NCI-H1105 treated with DMSO at 0.1 percent for 48 hours (cell line): ENCODE data around the gene EBF4.
A peak's percentile ranks its signal among the peaks of the same experiment; 100 is the strongest.
"Not testable (repeated sequence)": the region's sequence is repeated elsewhere in the genome, so short reads cannot be mapped to it uniquely, and the experiment has no call there.

Experiments used
- DNase-seq: peaks from one replicate; lab custom pipeline; 2025; lab: John Stamatoyannopoulos, UW

The EBF4 gene

DNA sequence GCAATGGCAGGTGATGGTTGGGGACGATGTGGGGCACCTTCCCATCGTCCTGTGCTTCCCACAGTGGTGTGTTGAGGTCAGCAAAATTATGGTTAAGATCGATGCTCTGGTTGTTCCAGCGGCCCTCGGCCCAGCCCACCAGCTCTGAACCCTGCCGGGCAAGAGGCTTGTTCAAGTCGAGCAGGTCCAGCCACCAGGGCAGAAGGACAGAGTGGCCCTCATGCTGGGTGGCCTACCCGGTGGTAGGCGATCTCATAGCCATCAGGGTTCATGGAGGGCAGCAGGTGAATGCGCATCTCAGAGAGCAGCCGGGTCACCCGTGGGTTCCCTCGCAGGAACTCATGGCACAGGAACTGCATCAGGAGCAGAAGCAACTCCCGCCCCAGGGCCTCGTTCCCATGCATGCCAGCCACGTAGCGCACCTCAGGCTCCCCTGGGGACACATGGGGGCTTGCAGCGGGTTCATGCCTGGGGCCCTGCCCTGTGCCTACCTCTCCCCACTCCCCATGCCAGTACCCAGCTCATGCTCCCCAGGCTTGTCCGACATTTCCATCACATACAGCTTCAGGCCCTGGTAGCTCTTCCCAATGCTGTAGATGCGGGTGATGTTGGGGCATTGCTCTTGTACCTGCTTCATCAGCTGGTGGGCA lies 103.6 kb downstream of the EBF4 start:
- no peak for DNase-seq

DNA sequence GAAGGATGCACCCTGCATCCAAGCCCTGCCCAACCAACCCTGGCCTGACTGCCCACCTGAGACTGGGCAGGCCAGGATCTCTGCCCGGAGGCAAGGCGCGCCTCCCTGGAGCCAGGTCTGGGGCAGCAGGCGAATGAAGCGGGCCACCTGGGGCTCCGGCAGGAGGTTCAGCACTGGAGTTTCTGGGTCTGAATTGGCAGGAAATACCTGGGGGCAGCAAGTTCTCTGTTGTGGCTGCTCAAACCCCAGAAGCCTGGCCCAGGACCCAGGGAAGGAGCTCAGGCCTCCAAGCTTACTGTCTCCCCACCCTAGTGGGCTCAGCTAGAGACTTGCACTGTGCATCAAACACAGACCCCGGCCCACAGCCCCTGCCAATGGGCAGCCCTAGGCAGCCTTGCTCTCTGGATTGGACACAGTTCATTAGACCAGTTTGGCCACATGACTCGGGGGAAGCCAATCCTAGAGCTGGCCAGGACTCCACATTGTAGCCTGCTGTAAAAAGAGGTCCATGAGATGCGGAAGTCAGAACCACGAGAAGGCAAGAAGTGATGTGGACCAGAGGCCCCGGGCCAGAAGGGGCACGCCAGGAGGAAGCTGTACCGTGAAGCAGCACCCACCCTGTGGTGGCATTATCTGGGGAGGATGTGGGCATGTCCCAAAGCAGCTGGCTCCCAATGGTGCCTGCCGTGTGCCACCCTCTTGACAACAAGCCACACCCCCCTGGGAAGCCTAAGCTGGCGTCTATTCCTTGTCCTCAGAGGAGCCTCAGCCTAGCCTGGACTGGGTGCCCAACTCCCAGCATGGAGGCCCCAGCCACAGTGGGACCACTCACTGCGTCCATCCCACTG lies 104.8 kb downstream of the EBF4 start:
- no peak for DNase-seq

DNA sequence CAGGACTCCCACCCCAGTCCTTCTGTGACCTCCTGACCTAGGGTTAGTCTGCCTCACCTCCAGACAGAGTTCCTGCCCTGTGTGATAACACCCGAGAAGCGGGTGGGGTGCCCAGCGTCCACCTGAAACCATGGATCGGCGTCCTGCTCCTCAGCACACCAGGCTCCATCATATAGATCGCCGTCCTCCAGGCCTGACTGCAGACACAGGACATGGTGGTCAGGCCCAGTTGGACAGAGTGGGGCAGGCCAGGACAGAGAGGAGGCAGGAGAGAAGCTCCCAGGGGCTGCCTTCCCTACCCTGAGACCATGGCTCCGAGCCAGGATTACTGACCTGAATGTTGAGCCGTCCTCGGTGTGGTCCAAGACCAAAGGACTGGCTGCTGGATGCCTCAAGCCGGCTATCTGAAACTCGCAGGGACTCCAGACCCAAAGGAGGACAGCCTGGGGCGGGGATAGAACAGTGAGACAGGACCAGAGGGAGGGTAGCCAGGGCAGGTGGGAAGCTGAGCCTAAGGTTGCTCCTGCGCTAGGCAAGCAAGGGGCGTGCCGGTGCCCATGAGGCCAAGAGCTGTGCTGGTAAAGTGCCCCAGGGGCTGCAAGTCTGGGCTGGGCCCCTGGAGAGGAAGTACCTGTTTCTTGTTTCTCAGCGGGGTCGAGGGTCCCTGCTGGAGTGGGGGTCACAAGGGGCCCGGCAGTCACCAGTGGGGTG lies 105.7 kb downstream of the EBF4 start:
- no peak for DNase-seq

DNA sequence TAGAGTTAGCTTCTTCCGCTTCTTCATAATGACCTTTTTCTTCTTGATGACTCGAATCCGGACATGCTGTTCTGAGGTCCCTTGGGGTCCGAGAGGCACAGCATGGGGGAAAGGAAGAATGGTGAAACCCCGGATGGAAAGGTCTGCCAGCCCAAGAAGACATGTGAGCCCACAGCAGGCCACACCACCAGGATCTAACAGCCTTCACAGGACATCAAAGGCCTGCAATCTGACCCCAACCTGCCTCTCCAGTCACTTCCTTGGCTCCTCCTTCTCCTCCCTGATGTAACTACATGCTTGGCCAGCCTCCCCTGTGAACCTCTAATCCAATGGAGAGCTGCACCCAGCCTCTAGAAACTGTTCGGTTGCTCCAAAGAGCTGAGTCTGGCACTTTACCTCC lies 106.2 kb downstream of the EBF4 start:
- no peak for DNase-seq

DNA sequence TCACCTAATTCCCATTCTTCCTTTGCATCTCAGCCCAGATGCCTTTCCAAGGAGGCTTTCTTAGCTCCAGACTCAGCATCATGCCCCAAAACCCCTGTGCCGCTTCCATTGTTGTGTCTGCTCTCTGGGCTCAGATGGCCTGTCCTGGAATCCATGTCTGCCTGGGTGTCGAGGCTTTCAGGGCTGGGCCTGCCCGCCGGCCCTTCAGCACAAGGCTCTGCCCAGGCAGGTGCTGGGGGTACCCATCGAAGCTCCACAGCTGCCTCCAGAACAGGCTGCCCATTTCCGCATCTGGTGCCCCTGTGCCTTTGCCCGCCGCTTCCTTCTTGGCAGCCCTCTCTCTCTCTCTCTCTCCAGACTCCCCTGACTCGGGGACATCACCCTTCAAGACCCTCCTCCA lies 106.7 kb downstream of the EBF4 start:
- no peak for DNase-seq

DNA sequence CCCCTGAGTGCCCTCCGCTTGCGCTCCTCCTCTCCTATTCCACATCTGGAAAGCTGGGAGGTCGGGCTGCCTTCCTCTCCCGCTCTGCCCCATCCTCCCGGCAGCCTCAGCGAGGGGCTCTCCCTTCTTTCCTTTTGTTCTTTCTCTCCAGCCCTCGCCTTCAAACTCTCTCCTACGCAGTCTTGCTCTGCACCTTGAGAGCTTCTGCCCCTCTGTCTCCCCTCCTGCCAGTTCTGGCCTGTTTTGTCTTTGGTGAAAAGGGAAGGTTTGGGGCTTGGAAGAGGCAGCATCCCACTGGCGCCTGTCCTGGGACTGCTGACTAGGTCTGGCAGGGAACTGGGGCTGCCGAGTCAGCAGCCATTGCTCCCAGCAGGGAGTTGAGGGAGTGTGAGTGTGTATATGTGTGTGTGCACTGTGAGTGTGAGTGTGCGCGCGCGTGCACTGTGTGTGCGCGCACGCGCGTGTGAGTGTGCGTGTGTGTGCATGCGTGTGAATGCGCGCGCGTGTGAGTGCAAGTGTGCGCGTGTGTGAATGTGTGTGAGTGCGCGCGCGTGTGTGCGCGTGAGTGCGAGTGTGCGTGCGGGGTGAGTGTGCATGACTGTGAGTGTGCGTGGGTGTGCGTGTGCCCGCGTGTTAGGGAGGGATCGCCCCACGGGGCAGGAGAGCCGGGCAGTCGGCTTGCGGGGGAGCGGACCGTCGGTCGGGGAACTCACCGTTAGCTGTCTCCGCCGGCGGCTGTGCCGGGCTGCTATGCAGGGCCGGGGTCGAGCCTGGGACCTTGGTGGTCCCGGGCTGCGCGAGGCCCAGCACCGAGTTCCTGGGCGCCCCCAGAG lies 107.3 kb downstream of the EBF4 start:
- no peak for DNase-seq

DNA sequence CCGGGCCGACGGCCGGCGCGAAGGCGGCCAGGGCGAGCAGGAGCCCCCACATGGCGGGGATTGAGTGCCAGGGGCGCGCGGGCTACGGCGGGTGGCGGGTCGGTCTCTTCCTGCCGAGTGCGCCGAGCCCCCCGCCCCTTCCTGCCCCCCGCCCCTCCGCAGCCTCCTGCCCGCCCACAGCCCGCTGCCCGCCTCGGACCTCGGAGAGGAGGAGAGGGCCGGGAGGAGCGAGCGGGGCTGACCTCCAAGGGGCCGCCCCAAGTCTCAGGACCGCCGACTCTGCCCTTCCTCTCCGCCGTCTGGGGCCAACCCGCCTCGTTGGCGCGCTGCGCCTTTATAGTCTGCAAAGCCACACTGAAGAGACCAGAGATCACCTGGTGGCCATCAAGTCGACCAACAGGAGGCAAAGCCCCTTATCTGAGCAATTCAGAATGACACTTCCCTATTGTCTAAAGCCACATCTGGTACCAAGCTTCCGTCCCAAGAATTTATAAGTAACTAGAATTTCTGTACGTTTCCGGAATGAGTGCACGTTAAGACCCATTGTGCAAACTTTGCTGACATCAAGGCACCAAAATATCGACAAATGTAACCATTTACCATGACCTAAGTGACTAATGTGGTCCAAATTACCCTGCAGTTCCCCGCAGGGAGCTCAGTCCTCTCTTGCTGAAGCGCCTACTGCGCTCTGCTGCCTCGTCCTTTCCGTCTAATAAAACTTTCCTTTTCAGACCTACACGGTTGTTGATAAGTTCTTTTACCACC lies 108.1 kb downstream of the EBF4 start, which contains the start of gene CPXM1:
TSS of gene CPXM1 (minus strand) at position 107 of the 765 bp plus-strand sequence. CDS start at position 52, 55 bp downstream.
- DNase-seq: peak; percentile 50

DNA sequence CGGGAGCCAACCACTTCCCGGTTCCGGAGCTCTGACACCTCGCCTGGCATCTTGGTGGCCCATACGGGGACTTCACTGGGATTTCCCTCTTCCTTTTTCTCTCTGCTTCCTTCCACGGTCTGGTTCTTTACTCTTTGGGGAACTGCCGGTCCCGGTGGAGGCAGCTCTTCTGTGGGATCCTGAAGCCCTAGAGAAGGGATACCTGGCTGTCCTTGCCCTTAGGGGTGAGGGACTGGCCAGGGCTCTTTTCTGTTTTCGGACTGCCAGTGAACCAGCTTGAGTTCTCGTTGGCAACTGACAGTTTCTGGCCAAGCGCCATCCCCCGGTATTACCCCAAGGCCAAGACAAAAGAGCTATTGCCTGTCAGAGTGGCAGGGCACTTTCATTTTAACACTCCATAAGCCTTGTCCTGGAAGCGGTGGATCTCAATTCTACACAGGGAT lies 108.7 kb downstream of the EBF4 start:
- DNase-seq: peak; percentile 29

DNA sequence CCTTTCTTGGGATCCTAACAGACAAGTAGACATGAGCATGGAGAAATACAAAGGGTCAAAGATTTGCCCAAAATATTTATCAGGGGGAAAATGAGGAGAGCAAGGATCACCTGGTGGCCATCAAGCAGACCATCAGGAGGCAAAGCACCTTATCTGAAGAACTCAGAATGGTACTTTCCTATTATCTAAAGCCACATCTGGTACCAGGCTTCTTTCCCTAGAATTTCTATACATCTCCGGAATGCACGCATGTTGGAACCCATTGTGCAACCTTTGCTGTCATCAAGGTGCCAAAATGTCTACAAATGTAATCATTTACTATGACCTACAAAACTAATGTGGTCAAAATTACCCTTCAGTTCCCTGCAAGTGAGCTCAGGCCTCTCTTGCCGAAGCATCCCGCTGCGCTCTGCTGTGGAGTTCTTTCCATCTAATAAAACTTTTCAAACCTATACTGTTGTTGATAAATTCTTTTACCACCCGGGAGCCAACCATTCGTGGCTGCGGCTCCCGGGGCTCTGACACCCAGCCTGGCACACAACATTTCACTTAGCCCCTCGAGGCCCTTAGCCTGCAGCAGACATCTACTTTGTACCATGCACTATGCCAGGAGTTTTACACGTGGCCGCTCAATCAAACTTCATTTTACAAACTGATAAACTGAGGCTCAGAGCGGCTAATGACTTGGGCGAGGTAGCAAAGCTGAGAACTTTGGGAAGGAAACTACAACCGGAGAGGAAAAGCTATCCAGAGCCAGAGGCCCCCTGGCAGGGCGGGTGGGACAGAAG lies 111.7 kb downstream of the EBF4 start:
- DNase-seq: no peak

DNA sequence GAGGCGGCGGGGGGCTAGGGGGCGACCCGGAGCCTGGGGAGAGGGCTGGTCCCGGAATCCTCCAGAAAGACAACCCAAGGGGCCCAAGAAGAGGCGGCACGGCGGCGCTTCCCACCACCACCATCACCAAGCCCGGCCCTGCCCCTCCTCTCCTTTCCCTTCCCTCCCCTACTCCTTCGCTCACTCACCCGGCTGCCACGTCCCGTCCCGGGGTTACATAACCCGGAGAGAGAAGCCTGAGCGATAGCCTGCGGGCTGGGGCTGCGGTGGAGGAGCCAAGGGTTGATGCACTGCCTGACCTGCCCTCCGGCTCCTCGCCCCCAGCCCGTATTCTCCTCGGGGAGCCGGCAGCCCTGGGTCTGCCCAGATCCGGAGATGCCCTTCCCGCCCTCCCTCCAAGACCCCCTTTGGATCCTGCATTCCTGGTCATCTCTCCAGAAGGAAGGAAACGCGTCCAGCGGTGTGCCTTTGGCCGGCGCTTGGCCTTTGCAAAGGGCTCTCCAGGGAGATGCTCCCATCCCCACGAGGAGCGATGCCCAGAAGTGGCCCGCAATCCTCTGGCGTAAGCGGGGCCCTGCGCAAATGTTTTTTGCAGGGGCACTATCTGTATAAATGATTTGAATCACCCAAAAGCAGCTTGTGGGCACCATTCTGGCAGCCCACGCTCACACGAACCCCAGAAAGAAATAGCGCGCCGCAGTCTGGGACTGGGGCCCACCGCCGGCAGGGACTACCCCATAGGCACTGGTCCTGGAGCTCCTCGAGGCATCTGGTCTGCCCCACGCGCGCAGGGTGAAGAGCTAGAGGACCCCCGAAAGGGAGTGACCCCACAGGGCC lies 112.5 kb downstream of the EBF4 start:
- DNase-seq: no peak

DNA sequence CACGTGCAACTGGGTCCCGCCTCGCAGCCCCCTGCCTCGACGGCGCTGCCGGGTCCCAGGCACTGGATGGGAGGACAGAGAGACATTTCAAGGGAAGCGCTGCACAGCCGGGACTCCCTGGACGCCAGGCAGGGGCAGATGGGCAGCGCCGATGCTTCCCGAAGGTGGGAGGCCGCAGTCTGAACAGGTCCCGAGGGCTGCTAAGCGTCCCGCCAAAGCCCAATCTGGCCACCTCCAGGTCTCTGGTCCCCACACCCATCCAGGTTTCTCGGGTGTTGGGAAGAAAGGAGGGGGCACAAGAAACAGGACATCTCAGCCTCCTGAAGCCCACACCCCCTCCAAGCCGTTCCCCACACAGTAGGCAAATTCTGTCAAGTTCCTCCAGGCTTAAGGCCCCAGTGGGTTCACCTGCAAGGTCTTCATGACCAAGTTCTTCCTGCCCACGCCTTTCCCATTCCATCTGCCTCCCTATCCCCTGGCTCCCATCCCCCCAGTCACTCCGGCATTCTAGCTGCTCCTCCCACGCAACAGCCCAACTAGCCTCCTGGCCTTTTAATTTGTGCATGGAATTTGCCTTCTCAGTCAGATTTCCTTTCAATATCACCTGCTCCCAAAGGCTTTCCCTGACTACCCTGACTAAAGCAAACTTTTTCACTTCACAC lies 113.2 kb downstream of the EBF4 start:
- DNase-seq: no peak

DNA sequence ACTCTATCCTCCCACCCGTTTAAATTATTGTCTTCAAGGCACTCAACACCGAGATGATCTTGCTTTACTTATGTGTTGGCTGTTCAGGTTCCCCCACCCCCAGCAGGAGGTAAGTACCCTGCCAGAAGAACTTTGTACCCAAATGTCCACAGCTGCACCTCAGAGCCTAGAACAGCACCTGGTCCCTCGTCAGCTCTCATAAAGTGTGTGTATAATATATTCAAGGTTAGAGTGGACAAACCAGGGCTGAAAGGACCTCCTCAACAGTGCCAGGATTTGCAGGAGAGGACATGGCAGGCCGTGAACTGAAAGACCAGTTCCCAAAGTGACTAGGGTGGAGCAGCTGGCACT lies 113.7 kb downstream of the EBF4 start:
- DNase-seq: no peak

DNA sequence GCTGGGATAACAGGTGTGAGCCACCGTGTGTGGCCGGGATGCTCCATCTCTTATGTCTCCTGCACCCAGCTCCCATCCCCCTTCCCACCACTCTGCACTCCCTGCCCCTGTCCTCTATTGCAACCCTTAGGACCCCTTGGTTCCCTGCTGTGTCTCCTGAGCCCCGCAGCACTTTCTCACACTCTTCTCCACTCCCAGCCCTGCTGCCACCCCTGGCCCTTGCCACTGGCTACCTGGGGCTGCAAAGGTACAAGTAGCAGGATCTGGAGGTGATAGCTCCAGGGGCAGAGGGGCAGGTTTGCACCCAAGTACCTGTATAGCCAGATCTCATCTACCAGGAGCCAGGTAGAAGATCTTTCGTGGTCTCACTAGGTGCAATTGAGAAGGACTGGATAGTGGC lies 114.4 kb downstream of the EBF4 start:
- DNase-seq: no peak

DNA sequence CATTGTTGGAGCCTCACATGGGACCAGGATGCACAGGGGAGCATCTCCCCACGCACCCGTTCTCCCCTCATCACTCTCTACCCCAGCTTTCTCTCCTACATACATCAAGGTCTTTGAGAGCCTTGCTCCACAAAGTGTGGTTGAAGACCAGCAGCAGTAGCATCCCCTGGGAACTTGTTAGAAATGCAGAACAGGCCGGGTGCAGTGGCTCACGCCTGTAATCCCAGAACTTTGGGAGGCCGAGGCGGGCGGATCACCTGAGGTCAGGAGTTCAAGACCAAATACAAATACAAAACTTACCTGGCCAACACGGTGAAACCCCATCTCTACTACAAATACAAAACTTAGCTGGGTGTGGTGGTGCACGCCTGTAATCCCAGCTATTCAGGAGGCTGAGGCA lies 115.3 kb downstream of the EBF4 start:
- not testable (repeated sequence) for DNase-seq

DNA sequence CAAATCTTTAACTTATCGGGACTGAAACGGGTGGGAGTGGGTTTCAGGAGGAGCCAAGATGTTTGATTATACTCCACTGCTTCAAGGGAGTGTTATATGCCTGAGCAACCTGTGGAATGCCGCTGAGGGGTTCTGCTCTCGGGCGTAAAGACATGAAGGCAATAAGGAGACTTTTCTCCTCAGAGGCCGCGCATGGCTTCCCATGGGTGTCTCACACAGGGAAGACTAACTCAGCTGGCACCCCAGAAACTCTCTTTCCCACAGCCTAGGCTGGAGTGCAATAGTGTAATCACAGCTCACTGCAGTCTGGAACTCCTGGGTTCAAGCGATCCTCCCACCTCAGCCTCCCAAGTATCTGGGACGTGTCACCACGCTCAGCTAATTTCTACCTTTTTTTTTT lies 117.1 kb downstream of the EBF4 start:
- DNase-seq: no peak
